ENCODE results near the gene LLGL1.

- TF ChIP-seq EGR1 (IDR thresholded peaks at IDR 0.05; ENCODE audit: borderline replicate concordance in 1 of 2, low read depth in 2 of 2, low read length in 2 of 2): no peak
- TF ChIP-seq EZH2 (IDR thresholded peaks at IDR 0.05; ENCODE audit: borderline replicate concordance, control insufficient read depth, low read depth, low read length): no peak
- no peak for TF ChIP-seq NRF1 (conservative IDR thresholded peaks at IDR 0.05; ENCODE audit: low read depth, low read length)
- TF ChIP-seq, protein P1, sequence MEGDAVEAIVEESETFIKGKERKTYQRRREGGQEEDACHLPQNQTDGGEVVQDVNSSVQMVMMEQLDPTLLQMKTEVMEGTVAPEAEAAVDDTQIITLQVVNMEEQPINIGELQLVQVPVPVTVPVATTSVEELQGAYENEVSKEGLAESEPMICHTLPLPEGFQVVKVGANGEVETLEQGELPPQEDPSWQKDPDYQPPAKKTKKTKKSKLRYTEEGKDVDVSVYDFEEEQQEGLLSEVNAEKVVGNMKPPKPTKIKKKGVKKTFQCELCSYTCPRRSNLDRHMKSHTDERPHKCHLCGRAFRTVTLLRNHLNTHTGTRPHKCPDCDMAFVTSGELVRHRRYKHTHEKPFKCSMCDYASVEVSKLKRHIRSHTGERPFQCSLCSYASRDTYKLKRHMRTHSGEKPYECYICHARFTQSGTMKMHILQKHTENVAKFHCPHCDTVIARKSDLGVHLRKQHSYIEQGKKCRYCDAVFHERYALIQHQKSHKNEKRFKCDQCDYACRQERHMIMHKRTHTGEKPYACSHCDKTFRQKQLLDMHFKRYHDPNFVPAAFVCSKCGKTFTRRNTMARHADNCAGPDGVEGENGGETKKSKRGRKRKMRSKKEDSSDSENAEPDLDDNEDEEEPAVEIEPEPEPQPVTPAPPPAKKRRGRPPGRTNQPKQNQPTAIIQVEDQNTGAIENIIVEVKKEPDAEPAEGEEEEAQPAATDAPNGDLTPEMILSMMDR (IDR thresholded peaks at IDR 0.05 in 2 of 3, conservative IDR thresholded peaks at IDR 0.05 in 1 of 3; ENCODE audit: control insufficient read depth in 2 of 3, extremely low read depth in 1 of 3, insufficient read depth in 1 of 3, low read depth in 3 of 3, low read length in 3 of 3): no peak
- no peak for TF ChIP-seq MAX (IDR thresholded peaks at IDR 0.05; ENCODE audit: low read depth, low read length)
- no peak for TF ChIP-seq BCL3 (IDR thresholded peaks at IDR 0.05; ENCODE audit: borderline replicate concordance, insufficient read depth, low read depth, low read length, poor library complexity, severe bottlenecking)
- no peak for TF ChIP-seq POLR2A (IDR thresholded peaks at IDR 0.05; ENCODE audit: low read depth, low read length)
- no peak for TF ChIP-seq STAT1 (conservative IDR thresholded peaks at IDR 0.05)
- TF ChIP-seq TBL1XR1 (IDR thresholded peaks at IDR 0.05; ENCODE audit: low read depth, low read length): no peak
- no peak for TF ChIP-seq SMARCA5 (IDR thresholded peaks at IDR 0.05)
- no peak for TF ChIP-seq EP300 (IDR thresholded peaks at IDR 0.05; ENCODE audit: borderline replicate concordance in 1 of 2, control insufficient read depth in 1 of 2, low read depth in 2 of 2, low read length in 2 of 2)
- TF ChIP-seq, protein P2, sequence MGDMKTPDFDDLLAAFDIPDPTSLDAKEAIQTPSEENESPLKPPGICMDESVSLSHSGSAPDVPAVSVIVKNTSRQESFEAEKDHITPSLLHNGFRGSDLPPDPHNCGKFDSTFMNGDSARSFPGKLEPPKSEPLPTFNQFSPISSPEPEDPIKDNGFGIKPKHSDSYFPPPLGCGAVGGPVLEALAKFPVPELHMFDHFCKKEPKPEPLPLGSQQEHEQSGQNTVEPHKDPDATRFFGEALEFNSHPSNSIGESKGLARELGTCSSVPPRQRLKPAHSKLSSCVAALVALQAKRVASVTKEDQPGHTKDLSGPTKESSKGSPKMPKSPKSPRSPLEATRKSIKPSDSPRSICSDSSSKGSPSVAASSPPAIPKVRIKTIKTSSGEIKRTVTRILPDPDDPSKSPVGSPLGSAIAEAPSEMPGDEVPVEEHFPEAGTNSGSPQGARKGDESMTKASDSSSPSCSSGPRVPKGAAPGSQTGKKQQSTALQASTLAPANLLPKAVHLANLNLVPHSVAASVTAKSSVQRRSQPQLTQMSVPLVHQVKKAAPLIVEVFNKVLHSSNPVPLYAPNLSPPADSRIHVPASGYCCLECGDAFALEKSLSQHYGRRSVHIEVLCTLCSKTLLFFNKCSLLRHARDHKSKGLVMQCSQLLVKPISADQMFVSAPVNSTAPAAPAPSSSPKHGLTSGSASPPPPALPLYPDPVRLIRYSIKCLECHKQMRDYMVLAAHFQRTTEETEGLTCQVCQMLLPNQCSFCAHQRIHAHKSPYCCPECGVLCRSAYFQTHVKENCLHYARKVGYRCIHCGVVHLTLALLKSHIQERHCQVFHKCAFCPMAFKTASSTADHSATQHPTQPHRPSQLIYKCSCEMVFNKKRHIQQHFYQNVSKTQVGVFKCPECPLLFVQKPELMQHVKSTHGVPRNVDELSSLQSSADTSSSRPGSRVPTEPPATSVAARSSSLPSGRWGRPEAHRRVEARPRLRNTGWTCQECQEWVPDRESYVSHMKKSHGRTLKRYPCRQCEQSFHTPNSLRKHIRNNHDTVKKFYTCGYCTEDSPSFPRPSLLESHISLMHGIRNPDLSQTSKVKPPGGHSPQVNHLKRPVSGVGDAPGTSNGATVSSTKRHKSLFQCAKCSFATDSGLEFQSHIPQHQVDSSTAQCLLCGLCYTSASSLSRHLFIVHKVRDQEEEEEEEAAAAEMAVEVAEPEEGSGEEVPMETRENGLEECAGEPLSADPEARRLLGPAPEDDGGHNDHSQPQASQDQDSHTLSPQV (IDR thresholded peaks at IDR 0.05): no peak
- TF ChIP-seq POLR2AphosphoS5 (IDR thresholded peaks at IDR 0.05; ENCODE audit: low read length): no peak
Measured at GRCh38 chr17:18250259-18250658, 24.8 kb downstream of the LLGL1 start.

Measured in GM12878 (cell line).